GM18511 (cell line): Measurements from ENCODE around the gene KHDRBS2.

Source experiments
- ATAC-seq: cut with Tn5 transposase; IDR thresholded peaks from one replicate; pipeline ENCODE4 v1.9.1; 2021; ENCODE audit warnings: mild to moderate bottlenecking, moderate library complexity; ENCODE audit not compliant: unreplicated experiment

The KHDRBS2 gene

GRCh38 chr6:62285612-62286469 is at the start of gene KHDRBS2:
Gene KHDRBS2, minus strand, starts transcription at chr6:62286225.
- ATAC-seq = peak; percentile 100

- ATAC-seq = no peak
Measured at GRCh38 chr6:62328607-62329006, 42.6 kb upstream of the KHDRBS2 start.

- no peak for ATAC-seq
Measured at GRCh38 chr6:62324834-62325233, 38.8 kb upstream of the KHDRBS2 start.

- no peak for ATAC-seq
Measured at GRCh38 chr6:62323818-62324431, 37.9 kb upstream of the KHDRBS2 start.

- ATAC-seq = peak; percentile 94
Measured at GRCh38 chr6:62298745-62299392, 12.8 kb upstream of the KHDRBS2 start.

GRCh38 chr6:62296541-62296940 is 10.5 kb upstream of the KHDRBS2 start:
- no peak for ATAC-seq

- no peak for ATAC-seq
Measured at GRCh38 chr6:62288974-62289373, 2.9 kb upstream of the KHDRBS2 start.

- no peak for ATAC-seq
Measured at GRCh38 chr6:62288562-62288961, 2.5 kb upstream of the KHDRBS2 start.

- ATAC-seq = peak; percentile 23
Measured at GRCh38 chr6:62286470-62286843, 432 bp upstream of the KHDRBS2 start.

- no peak for ATAC-seq
Measured at GRCh38 chr6:62284725-62285124, 1.3 kb downstream of the KHDRBS2 start.

GRCh38 chr6:62283796-62284411 is 2.1 kb downstream of the KHDRBS2 start:
- ATAC-seq = no peak

- no peak for ATAC-seq
Measured at GRCh38 chr6:62283365-62283764, 2.7 kb downstream of the KHDRBS2 start.

GRCh38 chr6:62280099-62280498 is 5.9 kb downstream of the KHDRBS2 start:
- no peak for ATAC-seq

GRCh38 chr6:62272114-62272513 is 13.9 kb downstream of the KHDRBS2 start:
- no peak for ATAC-seq

- ATAC-seq = no peak
Measured at GRCh38 chr6:62265906-62266525, 20.0 kb downstream of the KHDRBS2 start.

GRCh38 chr6:62262283-62262682 is 23.7 kb downstream of the KHDRBS2 start:
- no peak for ATAC-seq

- no peak for ATAC-seq
Measured at GRCh38 chr6:62246087-62246486, 39.9 kb downstream of the KHDRBS2 start.

GRCh38 chr6:62236784-62237183 is 49.2 kb downstream of the KHDRBS2 start:
- no peak for ATAC-seq

- no peak for ATAC-seq
Measured at GRCh38 chr6:62229231-62229630, 56.8 kb downstream of the KHDRBS2 start.

- no peak for ATAC-seq
Measured at GRCh38 chr6:62217866-62218265, 68.2 kb downstream of the KHDRBS2 start.

- ATAC-seq = no peak
Measured at GRCh38 chr6:62202078-62202477, 83.9 kb downstream of the KHDRBS2 start.
